NCI-H128 (cell line): ENCODE measurements around the gene PGBD5.

ENCODE experiments used
- DNase-seq: peaks from one replicate; lab custom pipeline; 2025; ENCODE audit not compliant: unreplicated experiment; lab: John Stamatoyannopoulos, UW

PGBD5 gene

GRCh38 chr1:230307213-230307612, 118.9 kb downstream of the PGBD5 start:
- DNase-seq: no peak

- no peak for DNase-seq
These were observed 120.0 kb downstream of the PGBD5 start for GRCh38 chr1:230306169-230306568.

- DNase-seq: peak; percentile 52
These were observed 122.3 kb downstream of the PGBD5 start for GRCh38 chr1:230303822-230304221.

GRCh38 chr1:230303069-230303468, 123.1 kb downstream of the PGBD5 start:
- DNase-seq: no peak

GRCh38 chr1:230301822-230302221, 124.3 kb downstream of the PGBD5 start:
- no peak for DNase-seq

- no peak for DNase-seq
These were observed 124.8 kb downstream of the PGBD5 start for GRCh38 chr1:230301322-230301721.

- no peak for DNase-seq
These were observed 125.5 kb downstream of the PGBD5 start for GRCh38 chr1:230300322-230301301.

GRCh38 chr1:230299191-230300006, 126.7 kb downstream of the PGBD5 start:
- DNase-seq: no peak

GRCh38 chr1:230295367-230295766, 130.8 kb downstream of the PGBD5 start:
- no peak for DNase-seq

- no peak for DNase-seq
These were observed 132.8 kb downstream of the PGBD5 start for GRCh38 chr1:230293390-230293700.

GRCh38 chr1:230292689-230293389, 133.3 kb downstream of the PGBD5 start:
- DNase-seq: peak; percentile 80

GRCh38 chr1:230291731-230292620, 134.2 kb downstream of the PGBD5 start:
- no peak for DNase-seq

GRCh38 chr1:230289350-230289644, 136.8 kb downstream of the PGBD5 start:
- DNase-seq: no peak

GRCh38 chr1:230288641-230289349, 137.3 kb downstream of the PGBD5 start:
- DNase-seq: no peak

GRCh38 chr1:230287674-230288315, 138.3 kb downstream of the PGBD5 start:
- no peak for DNase-seq

GRCh38 chr1:230286890-230287269, 139.3 kb downstream of the PGBD5 start:
- no peak for DNase-seq

GRCh38 chr1:230286166-230286889, 139.8 kb downstream of the PGBD5 start:
- no peak for DNase-seq

- DNase-seq: no peak
These were observed 140.8 kb downstream of the PGBD5 start for GRCh38 chr1:230285351-230285750.

GRCh38 chr1:230284891-230285290, 141.2 kb downstream of the PGBD5 start:
- DNase-seq: no peak
